DOHH2 (cell line): ENCODE results near the gene TEX2.
"Not testable (repeated sequence)": the region's sequence is repeated elsewhere in the genome, so short reads cannot be mapped to it uniquely, and the experiment has no call there.

Experiments used
- EZH2phosphoT487 ChIP-seq: fragments of 200-600 bp; sonication (generic); IDR thresholded peaks from 2 replicates; pipeline ENCODE4 v1.6.1; 2017; ENCODE audit warnings: borderline replicate concordance, mild to moderate bottlenecking, antibody characterized with exemption, low read length, moderate library complexity, mixed read lengths
- TF ChIP-seq, protein P1 (sequence below): fragments of 200-600 bp; sonication (generic); IDR thresholded peaks from one replicate; pipeline ENCODE4 v1.5.1; 2014; ENCODE audit warnings: antibody characterized with exemption, mild to moderate bottlenecking, low read depth, low read length; ENCODE audit not compliant: poor library complexity, severe bottlenecking

DNA sequence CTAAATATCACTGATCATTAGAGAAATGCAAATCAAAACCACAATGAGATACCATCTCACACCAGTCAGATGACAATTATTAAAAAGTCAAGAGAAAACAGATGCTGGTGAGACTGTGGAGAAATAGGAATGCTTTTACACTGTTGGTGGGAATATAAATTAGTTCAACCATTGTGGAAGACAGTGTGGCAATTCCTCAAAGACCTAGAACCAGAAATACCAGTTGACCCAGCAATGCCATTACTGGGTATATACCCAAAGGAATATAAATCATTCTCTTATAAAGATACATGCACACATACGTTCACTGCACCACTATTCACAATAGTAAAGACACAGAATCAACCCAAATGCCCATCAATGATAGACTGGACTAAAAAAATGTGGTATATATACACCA, 42.5 kb downstream of the TEX2 start:
- TF ChIP-seq, protein P1, sequence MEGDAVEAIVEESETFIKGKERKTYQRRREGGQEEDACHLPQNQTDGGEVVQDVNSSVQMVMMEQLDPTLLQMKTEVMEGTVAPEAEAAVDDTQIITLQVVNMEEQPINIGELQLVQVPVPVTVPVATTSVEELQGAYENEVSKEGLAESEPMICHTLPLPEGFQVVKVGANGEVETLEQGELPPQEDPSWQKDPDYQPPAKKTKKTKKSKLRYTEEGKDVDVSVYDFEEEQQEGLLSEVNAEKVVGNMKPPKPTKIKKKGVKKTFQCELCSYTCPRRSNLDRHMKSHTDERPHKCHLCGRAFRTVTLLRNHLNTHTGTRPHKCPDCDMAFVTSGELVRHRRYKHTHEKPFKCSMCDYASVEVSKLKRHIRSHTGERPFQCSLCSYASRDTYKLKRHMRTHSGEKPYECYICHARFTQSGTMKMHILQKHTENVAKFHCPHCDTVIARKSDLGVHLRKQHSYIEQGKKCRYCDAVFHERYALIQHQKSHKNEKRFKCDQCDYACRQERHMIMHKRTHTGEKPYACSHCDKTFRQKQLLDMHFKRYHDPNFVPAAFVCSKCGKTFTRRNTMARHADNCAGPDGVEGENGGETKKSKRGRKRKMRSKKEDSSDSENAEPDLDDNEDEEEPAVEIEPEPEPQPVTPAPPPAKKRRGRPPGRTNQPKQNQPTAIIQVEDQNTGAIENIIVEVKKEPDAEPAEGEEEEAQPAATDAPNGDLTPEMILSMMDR = not testable (repeated sequence)
- not testable (repeated sequence) for TF ChIP-seq EZH2phosphoT487
